ENCODE measurements around the gene CHST11.

Gene CHST11

DNA sequence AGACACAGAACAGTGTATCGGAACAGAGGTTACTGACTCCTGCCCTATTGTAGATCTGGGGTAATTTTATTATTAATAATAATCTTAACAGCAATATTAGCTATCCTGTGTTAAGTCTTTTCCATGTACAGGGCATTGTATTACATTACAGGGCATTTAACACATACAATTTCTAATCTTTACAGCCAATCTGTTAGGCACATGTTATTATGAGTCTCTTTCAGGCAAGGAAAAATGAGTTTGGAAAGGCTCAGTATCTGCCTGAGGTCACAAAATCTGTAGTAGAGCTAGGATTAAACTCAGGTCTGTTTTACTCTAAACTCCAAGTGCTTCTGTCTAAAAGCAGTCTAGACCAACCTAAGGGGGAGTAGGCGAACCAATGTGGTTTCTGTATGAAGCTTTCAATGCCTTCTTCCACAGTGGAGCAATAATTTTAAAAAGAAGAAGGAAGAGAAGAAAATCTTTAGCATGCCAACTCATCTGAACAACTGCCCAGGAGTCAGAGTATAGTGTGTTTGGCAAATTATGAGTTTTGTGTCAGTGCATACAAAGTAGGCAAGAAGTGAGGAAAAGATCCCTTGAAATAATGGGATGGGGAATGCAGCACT, 192.6 kb downstream of the CHST11 start:
- H3K27me3 ChIP-seq (ENCODE audit: control insufficient read depth, low read length) = no peaks in the 10 kb centered on the region
- no peaks in the 10 kb centered on the region for H3K9me2 ChIP-seq (replicated peaks; ENCODE audit: control insufficient read depth, low read length)
- H3K9me3 ChIP-seq (ENCODE audit: control insufficient read depth, insufficient read depth, low read length) = no peaks in the 10 kb centered on the region
- H3K4me2 ChIP-seq (ENCODE audit: low read length) = no peak overlapping the region
- no peaks in the 10 kb centered on the region for H3F3A ChIP-seq (ENCODE audit: control insufficient read depth, insufficient read depth)
- TF ChIP-seq, protein P1, sequence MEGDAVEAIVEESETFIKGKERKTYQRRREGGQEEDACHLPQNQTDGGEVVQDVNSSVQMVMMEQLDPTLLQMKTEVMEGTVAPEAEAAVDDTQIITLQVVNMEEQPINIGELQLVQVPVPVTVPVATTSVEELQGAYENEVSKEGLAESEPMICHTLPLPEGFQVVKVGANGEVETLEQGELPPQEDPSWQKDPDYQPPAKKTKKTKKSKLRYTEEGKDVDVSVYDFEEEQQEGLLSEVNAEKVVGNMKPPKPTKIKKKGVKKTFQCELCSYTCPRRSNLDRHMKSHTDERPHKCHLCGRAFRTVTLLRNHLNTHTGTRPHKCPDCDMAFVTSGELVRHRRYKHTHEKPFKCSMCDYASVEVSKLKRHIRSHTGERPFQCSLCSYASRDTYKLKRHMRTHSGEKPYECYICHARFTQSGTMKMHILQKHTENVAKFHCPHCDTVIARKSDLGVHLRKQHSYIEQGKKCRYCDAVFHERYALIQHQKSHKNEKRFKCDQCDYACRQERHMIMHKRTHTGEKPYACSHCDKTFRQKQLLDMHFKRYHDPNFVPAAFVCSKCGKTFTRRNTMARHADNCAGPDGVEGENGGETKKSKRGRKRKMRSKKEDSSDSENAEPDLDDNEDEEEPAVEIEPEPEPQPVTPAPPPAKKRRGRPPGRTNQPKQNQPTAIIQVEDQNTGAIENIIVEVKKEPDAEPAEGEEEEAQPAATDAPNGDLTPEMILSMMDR (IDR thresholded peaks at IDR 0.05; ENCODE audit: low read depth, low read length, poor library complexity, severe bottlenecking) = no peak
- TF ChIP-seq EZH2phosphoT487 (IDR thresholded peaks at IDR 0.05; ENCODE audit: borderline replicate concordance, low read length) = no peak
- no peak overlapping the region for H3K4me3 ChIP-seq (ENCODE audit: low read length)
- peaks cover 2% of the 10 kb centered on the region; the same call in 1 of the 2 replicates for H4K20me1 ChIP-seq (ENCODE audit: control insufficient read depth, insufficient read depth, low read depth, low read length)
- H3K4me1 ChIP-seq (ENCODE audit: control insufficient read depth, low read length) = peaks cover 4% of the 10 kb centered on the region
- no peaks in the 10 kb centered on the region for H3K36me3 ChIP-seq (ENCODE audit: control insufficient read depth, low read length)
- no peak overlapping the region for H3K27ac ChIP-seq (ENCODE audit: low read depth, low read length)
- H3K79me2 ChIP-seq (ENCODE audit: control insufficient read depth, low read length) = no peaks in the 10 kb centered on the region

DNA sequence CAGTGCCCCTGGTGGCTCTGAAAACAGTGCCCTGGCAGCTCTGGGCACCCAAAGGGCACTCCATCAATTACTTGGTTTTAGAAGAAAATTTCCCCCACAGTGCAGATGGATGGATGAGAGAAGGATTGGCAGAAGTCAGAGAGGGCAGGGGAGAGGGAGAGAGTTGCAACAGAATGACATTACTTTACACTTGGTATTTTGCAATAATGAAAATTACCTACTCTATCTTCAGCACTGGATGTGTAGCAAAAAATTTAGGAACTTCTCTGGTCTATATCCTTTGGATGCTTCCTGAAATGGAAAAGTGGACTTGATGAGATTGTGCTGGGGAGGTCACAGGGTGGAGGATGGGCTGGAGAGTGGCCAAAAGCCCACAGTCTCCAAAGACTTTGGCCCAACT, 193.2 kb downstream of the CHST11 start:
- Histone ChIP-seq H3K79me2 (ENCODE audit: control insufficient read depth, low read length) (no peaks in the 10 kb centered on the region), H3K9me3 (ENCODE audit: control insufficient read depth, insufficient read depth, low read length) (no peaks in the 10 kb centered on the region), H3K4me3 (ENCODE audit: low read length) (no peak overlapping the region), H3K4me2 (ENCODE audit: low read length) (no peak overlapping the region), H4K20me1 (ENCODE audit: control insufficient read depth, insufficient read depth, low read depth, low read length) (peaks cover 2% of the 10 kb centered on the region; the same call in 1 of the 2 replicates), H3F3A (ENCODE audit: control insufficient read depth, insufficient read depth) (no peaks in the 10 kb centered on the region), H3K4me1 (ENCODE audit: control insufficient read depth, low read length) (no peaks in the 10 kb centered on the region), H3K9me2 (replicated peaks; ENCODE audit: control insufficient read depth, low read length) (no peaks in the 10 kb centered on the region), H3K36me3 (ENCODE audit: control insufficient read depth, low read length) (no peaks in the 10 kb centered on the region), H3K27me3 (ENCODE audit: control insufficient read depth, low read length) (no peaks in the 10 kb centered on the region), H3K27ac (ENCODE audit: low read depth, low read length) (no peak overlapping the region)
- TF ChIP-seq, protein P1 (IDR thresholded peaks at IDR 0.05; ENCODE audit: low read depth, low read length, poor library complexity, severe bottlenecking) = no peak
- TF ChIP-seq EZH2phosphoT487 (IDR thresholded peaks at IDR 0.05; ENCODE audit: borderline replicate concordance, low read length) = no peak

DNA sequence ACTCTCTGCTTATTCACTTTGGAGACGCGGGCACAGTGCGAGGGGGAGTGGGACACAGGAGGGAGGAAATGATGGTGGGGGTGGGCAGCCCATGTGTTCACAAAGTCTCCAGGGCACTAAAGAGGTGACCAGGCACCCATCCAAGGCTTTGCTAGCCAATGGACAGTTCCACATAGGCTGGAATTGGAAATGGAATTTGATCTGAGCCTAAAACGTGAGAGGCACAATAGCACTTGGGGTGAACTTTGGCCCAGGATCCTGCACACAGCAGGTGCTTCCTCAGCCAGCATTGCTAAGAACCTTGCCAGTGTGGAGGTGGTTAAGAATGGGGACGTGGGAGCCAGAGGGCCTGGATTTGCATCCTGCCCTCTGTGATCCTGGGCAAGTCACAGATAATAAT, 193.8 kb downstream of the CHST11 start:
- Histone ChIP-seq H3K9me2 (replicated peaks; ENCODE audit: control insufficient read depth, low read length) (no peaks in the 10 kb centered on the region), H4K20me1 (ENCODE audit: control insufficient read depth, insufficient read depth, low read depth, low read length) (peaks cover 2% of the 10 kb centered on the region; the same call in 1 of the 2 replicates), H3K9me3 (ENCODE audit: control insufficient read depth, insufficient read depth, low read length) (no peaks in the 10 kb centered on the region), H3F3A (ENCODE audit: control insufficient read depth, insufficient read depth) (no peaks in the 10 kb centered on the region), H3K27me3 (ENCODE audit: control insufficient read depth, low read length) (no peaks in the 10 kb centered on the region), H3K36me3 (ENCODE audit: control insufficient read depth, low read length) (no peaks in the 10 kb centered on the region), H3K4me2 (ENCODE audit: low read length) (no peak overlapping the region), H3K27ac (ENCODE audit: low read depth, low read length) (no peak overlapping the region), H3K4me3 (ENCODE audit: low read length) (no peak overlapping the region), H3K4me1 (ENCODE audit: control insufficient read depth, low read length) (no peaks in the 10 kb centered on the region), H3K79me2 (ENCODE audit: control insufficient read depth, low read length) (no peaks in the 10 kb centered on the region)
- TF ChIP-seq, protein P1 (IDR thresholded peaks at IDR 0.05; ENCODE audit: low read depth, low read length, poor library complexity, severe bottlenecking) = no peak
- no peak for TF ChIP-seq EZH2phosphoT487 (IDR thresholded peaks at IDR 0.05; ENCODE audit: borderline replicate concordance, low read length)

Measured in DOHH2 (cell line).